GOT3 (cell line): ENCODE data around the gene VSTM2B.
"Not testable (repeated sequence)": the region's sequence is repeated elsewhere in the genome, so short reads cannot be mapped to it uniquely, and the experiment has no call there.

Experiments
- DNase-seq: peaks from one replicate; lab custom pipeline; 2025; ENCODE audit warnings: mixed read lengths; lab: John Stamatoyannopoulos, UW

VSTM2B gene

DNA sequence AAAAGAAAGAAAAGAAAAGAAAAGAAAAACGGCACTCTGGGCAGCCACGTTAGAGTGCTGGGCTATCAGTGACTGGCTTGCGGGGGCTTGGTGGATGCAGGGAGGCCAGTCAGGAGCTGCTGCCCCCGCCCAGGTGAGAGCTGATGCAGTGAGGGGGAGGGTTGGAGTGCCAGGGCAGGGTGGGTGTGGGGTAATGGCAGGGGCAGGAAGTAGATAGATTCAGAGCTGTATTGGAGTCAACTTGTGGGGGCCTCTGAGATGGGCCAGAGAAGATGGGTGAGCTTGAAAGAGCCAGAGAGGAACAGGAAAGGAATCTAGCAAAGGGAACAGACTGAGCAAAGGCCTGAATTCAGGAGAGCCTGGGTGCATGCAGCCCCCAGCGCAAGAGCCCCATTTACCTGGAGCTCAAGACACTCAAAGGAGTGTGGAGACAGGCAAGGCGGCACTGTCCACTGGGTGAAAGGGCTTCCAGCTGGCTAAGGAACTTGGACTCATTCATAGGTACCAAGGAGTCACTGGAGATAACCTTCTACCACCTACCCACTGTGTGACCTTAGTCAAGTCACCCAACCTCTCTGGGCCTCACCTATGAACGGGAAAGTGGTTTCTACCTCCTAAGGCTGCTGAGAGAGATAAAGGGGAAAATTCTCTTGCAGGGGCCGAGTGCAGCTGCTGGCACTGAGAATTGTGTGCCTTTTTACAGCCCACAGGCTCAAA, 20.2 kb downstream of the VSTM2B start:
- no peak for DNase-seq

DNA sequence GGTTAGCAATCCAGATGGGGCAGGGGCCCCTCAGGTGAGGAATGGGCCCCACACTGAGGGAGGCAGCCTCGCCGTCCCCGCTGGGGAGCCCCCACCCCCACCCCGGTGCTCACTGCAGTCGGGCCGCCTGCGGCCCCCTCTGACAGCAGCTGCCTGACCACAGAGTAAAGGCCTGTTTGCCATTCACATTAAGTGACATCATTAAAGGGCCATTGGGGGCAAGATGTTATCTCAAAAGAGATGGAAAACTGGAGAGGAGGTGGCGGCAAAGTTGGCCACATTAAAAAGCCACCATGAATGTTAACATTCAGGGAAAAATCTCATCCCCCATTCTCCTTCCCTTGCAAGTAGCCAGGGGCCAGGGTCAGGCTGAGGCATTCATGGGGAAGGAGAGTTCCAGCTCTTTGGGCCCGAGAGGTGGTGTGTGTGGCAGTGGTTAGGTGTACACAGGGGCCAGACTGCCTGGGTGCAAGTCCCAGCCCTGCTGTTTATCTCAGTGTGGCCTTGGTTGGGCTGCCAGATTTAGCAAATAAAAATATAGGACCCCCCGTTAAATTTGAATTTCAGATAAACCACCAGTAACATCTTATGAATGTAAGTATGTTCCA, 20.9 kb downstream of the VSTM2B start:
- no peak for DNase-seq

DNA sequence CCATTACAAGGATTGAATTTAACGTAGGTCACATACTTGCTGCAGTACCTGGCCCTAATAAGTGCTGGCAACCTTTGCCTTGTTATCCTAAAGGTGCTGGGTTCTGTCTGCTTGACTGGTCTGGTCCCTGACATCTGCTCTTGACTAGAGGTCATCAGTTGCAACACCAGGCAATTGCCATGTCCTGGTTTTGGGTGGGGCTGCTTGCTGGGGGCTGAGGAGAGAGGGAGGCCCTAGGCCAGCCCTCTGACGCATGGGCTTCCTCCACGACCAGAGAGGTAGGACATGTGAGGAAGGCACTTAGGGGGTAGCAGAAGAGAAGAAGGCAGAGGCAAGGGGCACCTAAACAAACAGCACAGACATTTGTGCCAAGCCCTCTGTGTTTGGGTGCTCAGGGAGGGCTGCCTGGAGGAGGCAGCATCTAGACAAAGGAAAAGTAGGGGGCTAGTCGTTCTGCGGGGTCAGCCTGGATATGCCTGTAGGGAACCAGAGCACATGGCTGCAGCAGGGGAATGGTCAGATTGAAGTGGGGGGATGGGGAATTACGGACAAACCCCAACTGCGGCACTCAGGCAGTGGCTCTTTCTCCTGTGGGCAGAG, 21.7 kb downstream of the VSTM2B start:
- DNase-seq, result no peak

DNA sequence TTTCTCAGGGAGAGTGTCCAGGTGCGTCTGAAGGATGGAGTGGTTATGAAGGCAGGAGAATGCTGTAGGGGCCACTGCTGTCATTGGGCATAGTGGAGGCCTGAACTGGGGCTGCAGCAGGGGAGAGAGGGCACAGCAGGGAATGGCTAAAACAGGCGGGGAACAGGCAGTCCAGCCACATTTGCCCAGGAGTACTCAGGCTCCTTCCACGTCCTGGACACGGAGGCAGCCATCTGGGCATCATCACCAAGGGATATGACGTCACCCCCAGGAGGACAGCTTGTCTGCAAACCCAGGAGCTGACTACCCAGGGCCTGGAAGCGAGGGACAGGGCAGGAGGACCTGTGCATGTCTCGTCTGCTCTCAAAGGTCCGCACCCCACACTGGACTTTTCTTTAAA, 22.2 kb downstream of the VSTM2B start:
- DNase-seq, result no peak

DNA sequence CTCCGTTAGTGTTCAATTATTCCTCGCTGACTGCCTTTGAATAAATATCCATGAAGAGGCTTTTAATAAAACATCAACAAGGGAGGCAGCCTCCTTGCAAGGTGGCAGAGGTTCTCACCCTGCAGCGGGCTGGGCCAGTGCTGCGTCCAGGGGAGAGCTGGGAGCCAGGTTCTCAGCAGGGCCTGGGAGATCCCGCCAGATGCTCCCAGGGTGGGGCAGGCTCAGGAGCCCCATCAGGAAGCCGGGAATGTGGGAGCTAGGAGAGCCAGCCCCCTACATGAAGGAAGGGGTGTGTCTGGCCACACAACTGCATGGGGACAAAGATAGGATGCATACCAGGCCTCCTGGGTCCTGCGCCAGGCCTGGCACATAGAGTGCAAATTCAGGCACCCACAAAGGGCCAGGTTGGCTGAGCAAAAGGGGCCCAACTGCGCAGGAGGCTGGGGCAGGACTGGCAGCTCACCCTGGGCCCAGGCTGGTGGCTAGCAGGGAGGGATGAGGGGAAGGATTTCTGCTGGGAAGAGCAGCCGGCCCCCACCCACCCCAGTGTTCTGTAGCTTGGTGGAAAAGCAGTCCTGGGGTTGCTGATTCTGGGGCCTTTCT, 22.8 kb downstream of the VSTM2B start:
- no peak for DNase-seq

DNA sequence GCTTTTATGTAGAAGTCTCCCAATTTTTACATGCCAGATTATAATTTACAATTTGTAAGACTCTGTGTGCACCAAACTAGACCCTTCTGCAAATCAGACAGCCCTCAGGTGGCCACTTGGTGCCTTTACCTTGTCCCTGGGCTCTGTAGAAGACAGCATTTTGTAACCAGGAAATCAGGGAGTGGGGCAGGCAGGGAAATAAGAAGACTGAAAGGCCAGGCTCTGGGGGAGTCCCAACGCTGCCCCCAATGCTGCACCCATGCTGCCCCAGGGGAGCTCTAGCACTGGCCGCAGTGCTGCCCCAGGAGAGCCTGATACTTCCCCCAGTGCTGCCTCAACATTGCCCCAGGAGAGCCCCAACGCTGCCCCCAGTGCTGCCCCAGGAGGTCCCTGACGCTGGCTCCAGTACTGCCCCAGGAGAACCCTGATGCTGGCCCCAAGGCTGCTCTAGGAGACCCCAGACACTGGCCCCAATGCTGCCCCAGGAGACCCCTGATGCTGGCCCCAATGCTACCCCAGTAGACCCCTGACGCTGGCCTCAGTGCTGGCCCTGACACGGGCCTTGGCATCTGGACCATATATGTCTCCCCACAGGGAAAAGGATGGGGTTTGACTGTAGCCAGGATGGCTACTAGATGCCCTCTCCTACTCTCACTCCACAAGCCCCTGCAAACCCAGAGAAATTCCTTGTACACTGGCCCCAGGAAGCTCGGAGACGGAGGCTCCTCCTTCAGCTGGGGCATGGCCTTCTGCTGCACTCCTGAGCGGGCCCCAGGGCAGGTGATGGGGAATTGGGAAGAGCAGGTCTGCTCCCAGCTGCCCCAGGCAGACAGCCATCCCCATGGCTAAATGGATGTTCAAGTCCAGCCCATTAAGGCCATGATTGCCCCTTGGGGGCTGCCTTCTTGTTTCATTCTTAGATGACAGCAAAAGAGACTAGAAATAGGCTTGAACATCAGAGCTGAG, 23.6 kb downstream of the VSTM2B start:
- DNase-seq, result no peak

DNA sequence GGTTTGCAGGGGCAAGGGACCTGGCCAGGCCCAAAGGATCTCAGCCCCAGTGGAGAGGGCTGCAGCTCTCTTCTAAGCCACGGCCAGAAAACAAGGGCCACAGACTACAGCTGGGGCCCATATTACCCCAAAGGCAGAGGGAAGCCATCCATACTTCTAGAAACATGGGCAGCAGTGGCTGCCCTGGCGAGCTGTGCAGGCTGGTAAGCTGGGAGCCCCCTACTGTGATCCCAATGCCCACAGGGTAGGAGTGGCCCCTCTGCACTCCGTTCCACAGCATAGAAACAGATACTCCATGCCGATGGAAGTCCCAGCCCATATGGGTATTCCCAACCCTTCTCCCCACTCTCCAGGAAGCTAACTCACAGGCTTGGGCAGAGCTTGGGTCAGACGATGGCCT, 25.1 kb downstream of the VSTM2B start:
- DNase-seq, result no peak

DNA sequence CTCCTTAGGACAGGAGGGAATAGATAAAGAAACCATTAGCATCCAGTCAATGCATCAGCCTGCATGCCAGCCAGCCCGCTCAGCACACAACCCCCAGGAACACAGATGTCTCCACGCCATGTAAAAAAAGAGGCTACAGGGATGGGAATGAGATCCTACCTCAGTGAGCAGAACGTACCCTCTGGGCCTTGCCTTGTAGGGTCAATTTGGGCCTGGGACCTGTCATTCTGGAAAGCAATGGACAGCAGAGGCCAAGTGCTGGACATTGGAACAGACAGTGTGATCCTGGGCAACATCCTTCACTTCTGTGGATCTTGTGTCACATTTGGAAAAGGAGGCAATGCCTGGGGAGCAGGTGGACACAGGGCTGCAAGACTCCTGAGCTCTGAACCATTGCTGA, 26.0 kb downstream of the VSTM2B start:
- DNase-seq, result no peak

DNA sequence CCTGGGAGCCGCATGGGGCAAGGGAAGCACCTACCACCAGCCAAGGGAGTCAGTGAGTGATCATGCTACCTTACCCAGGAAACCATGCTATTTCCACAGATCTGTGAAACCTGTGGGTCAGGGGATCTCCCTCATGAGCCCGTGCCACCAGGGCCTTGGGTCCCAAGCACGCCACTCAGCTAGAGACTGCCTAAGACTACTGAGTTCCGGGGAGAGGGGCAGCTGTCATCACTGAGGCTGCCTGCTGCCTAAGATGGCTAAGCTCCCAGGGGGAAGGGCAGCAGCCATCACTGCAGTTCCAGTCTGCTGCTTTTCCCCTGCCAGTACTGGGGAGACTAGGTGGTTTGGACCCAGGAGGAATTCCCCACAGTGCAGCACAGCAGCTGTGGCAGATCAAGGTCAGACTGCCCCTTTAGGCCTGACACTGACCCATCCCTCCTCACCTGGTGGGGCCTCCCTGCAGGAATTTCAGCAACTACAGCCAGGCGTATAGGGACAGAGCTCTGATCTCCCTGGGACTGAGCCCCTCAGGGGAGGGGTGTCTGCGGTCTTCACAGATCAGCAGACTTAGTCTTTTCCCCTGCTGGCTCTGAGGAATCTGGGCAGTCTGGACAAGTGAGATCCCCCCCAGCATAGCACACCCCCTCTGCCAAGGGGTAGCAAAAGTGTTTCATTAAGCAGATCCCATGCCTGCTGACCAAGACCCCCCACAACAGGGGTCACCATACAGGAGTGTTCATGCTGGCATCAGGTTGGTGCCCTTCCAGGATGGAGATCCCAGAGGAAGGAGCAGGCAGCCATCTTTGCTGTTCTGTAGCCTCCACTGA, 26.9 kb downstream of the VSTM2B start:
- no peak for DNase-seq

DNA sequence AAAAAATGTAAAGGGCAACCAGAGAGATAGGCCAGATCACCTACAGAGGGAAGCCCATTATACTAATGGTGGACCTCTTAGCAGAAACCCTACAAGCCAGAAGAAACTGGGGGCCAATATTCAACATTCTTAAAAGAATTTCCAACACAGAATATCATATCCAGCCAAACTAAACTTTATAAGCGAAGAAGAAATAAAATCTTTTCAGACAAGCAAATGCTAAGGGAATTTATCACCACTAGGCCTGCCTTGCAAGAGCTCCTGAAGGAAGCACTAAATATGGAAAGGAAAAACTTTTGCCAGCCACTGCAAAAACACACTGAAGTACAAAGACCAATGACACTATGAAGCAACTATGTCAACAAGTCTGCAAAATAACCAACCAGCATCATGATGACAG, 28.4 kb downstream of the VSTM2B start:
- DNase-seq, result no peak

DNA sequence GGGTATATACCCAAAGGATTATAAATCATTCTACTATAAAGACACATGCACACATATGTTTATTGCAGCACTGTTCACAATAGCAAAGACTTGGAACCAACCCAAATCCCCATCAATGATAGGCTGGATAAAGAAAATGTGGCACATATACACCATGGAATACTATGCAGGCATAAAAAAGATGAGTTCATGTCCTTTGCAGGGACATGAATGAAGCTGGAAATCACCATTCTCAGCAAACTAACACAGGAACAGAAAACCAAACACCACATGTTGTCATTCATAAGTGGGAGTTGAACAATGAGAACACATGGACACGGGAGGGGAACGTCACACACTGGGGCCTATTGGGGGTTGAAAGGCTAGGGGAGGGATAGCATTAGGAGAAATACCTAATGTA, 33.3 kb downstream of the VSTM2B start:
- not testable (repeated sequence) for DNase-seq

DNA sequence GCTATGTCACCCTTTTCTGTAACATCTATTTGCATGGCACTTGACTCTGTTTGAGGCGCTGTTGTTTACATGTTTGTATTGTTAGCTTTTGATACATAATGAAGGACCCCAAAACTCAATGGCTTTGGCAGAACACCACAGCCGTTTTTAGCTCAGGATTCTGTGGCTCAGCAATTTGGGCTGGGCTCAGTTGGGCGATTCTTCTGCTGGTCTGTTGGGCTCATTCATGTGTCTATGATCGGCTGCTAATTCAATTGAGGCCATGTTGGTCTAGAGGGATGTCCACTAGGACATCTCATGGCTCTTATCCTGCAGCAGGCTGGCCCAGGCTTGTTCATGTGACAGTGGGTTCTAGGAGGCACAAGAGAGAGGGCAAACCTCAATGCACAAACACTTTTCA, 33.9 kb downstream of the VSTM2B start:
- no peak for DNase-seq

DNA sequence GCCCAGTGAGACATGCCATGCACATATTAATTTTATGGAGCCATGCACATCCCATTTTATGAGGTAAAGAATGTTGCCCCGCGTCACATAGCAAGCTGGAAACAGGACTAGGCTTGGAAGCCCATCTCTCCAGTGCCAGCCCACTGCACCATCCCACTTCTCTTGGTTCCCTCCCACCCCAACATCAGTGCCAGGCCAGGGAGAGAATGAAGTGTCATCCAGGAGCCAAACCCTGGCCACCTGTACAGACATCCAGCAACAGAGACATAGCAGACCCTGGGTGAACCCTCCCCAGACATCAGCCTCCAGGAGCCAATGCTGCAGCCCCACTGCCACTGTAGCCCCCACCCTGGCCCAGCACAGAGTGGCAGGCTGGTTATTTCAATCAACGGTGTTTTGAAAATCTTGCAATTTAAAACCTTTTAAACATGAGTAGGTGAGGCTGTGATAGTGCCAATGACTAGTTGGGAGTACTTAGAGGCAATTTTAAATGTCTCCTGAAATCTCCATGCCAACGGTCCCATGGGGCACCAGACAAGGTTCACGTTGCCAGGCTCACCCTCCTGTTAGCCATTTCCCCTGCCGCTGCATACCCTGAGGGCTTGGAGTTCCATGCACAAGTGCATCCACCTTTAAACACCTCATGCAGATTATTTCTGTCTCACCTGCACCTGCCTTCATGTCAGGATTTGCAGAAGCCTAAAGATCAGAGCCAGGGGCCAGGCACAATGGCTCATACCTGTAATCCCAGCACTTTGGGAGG, 34.7 kb downstream of the VSTM2B start:
- no peak for DNase-seq

DNA sequence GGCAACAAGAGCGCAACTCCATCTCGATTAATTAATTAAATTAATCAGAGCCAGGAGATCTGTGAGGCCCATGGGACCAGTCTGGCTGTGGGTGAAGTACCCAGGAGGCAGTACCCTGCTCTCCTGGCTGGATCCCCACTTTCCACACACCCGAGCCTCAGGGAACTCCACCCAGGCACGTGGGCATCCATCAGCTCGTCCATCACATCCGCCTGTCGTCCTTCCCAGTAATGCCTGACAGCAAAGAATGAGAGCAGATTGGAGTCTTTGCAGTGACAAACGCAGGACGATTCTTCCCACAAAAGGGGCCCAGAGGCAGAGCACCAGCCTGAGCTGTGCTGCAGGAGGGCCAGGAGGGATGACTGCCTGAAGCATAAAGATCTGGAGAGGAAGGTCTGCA, 35.8 kb downstream of the VSTM2B start:
- DNase-seq, result no peak

DNA sequence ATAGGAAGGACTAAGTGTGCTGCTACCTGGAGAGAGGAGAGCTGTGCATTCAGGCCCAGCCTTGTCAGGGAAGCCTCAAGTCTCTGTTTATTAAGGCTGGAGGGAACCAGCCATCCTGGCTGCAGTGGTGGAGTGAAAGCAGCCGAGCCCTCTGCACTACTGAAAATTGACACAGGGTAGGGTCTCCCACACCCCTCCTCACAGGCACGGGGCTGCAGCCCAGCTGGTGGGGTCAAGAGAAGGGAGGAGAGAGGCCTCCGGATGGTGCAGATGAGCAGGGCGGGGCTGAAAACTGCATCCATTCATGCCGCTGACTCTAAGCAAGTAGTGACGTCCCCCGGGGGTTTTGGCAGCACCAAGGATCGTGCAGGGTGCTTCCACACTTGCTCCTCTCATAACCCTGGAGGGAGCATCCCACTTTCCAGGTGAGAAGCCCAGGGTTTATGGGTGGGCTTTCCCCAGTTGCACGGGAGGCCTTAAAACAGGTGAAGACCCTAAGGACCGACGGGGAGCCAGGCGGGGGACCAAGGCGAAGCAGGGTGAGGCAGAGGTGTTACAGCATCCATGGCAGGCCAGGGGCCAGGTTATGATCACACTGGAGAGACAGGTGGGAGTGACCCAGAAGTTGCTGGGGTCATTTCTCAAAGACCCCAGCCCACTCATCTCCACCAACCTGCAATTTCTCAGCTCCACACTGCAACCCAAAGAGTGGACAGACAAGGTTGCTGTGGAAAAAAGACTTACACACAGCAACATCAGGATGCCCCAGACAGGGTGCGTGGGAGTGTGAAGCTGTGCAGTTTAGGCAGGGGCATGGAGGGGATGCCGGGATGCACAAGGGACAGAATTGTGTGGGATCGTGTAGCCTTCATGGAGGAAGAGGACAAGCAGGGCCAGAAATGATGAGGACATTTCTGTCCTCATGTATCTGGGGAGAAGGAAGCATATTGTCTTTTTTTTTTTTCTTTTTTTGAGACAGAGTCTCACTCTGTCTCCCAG, 36.8 kb downstream of the VSTM2B start:
- DNase-seq, result no peak

DNA sequence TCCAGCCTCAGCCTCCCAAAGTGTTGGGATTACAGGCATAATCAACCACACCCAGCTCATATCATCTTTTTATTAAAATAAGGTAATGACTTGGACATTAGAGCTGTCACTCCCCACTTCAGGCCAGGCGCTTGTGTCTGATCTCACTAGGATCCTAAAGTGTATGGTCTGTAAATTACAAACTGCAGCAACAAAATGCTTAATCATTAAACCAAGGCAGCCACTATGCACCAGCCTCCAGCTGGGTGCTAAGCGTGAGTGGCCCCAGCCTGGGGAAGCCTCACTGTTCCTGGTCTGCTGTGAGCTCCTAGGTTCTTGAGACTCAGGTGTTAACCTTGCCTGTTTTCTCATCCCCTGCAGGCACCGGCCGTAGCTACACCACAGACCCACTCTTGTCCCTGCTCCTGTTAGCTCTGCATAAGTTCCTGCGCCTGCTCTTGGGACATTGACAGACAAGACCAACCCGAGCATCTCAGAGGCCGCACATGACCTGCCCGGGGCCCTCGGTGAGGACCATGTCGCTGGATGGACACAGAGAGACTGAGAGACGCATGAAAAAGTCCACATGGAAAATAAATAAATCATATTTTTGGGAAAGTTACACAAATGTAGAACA, 37.8 kb downstream of the VSTM2B start:
- no peak for DNase-seq

DNA sequence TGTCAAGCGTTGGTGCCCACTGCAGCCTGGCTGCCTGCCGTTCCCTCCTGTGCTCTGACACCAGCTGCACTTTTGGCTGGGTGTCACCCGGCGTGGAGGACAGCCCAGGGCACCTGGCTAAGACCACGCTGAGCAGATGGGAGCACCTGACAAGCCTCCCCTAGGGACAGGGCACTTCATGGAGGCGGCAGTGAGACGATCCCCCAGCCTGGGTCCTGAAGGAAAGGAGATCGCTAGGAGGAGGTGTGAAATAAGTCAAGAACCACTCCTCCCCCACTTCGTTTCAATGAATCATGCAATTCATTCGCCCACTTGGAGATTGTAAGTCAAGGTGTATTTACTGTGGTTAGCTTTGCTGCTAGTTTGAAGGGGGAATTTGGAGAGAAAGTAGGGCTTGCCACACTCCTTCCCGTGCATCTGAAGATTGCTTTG, 38.8 kb downstream of the VSTM2B start:
- DNase-seq, result no peak

DNA sequence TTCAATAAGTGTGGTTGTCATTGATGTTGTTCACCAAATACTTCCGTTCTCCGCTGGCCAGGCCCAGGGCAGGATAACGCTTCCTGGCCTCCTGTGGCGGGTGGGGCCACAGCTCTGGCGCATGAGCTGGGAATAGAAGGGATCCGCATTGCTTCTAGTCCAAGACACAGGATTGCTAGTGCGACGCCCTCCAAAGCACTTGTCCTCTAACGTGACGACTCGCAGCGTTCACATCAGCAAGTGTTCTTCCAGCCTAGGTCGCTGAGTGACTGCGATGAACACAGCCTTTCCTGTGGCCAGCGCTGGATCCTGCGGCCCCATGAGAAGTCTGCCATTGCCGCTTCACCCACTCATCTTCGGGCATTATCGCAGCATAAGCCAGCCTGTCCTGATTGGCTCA, 39.4 kb downstream of the VSTM2B start:
- DNase-seq, result no peak
